Thoracic aorta (tissue), 2 donors: ENCODE data around the gene PTGR3. TPM values are rescaled to one million over a fixed set of nuclear protein-coding genes. Genes with fewer than 3 reads are reported as not detected.
A peak's percentile ranks its signal among the peaks of the same experiment; 100 is the strongest.

Experiments
- ATAC-seq: fragments of 150-250 bp; one replicate; pipeline ENCODE4 v1.8.0; 2017; ENCODE audit warnings: low read depth; ENCODE audit not compliant: insufficient number of reproducible peaks, low FRiP score
- DNase-seq: peaks from one replicate; pipeline ENCODE4 v3.0.0-alpha.2; 2020; ENCODE audit warnings: low spot score
- H3K27ac ChIP-seq, 2 donors: fragments of 200-600 bp; sonication (generic); 1 replicate in 1 of 2; 2 replicates in 1 of 2; pipeline ENCODE4 v1.5.1; 2016; ENCODE audit warnings: mild to moderate bottlenecking in 2 of 2, moderate library complexity in 2 of 2
- H3K27me3 ChIP-seq: fragments of 200-600 bp; sonication (generic); replicated peaks from 2 replicates; pipeline ENCODE4 v1.6.0; 2016; ENCODE audit warnings: mild to moderate bottlenecking; ENCODE audit not compliant: insufficient read depth
- H3K36me3 ChIP-seq: fragments of 200-600 bp; sonication (generic); one replicate; pipeline ENCODE4 v1.5.1; 2016
- H3K4me1 ChIP-seq, 2 donors: fragments of 200-600 bp; sonication (generic); 1 replicate in 1 of 2; 2 replicates in 1 of 2; pipeline versions ENCODE4 v1.5.1 to v1.6.0; 2016; ENCODE audit warnings: low read depth in 2 of 2, mild to moderate bottlenecking in 1 of 2; ENCODE audit not compliant: control insufficient read depth in 1 of 2
- H3K4me3 ChIP-seq: fragments of 200-600 bp; sonication (generic); 2 replicates; pipeline ENCODE4 v1.5.1; 2016; ENCODE audit warnings: mild to moderate bottlenecking
- H3K9me3 ChIP-seq: fragments of 200-600 bp; sonication (generic); 2 replicates; pipeline ENCODE4 v1.5.1; 2016
- total RNA-seq, 2 donors: library from RNA; depleted of rRNA; stranded (reverse); fragments of >200 nt; gene quantifications; one replicate each; pipeline versions ENCODE4 v1.1.0 to v1.2.3, GENCODE V29; 2016
- TF ChIP-seq, protein P1 (sequence below): fragments of 200-600 bp; sonication (generic); IDR thresholded peaks from one replicate; pipeline ENCODE4 v1.5.1; 2019; ENCODE audit warnings: antibody characterized with exemption

The PTGR3 gene
- total RNA-seq, 2 donors from 2014 or later, result 11.2 to 21.7 TPM

DNA sequence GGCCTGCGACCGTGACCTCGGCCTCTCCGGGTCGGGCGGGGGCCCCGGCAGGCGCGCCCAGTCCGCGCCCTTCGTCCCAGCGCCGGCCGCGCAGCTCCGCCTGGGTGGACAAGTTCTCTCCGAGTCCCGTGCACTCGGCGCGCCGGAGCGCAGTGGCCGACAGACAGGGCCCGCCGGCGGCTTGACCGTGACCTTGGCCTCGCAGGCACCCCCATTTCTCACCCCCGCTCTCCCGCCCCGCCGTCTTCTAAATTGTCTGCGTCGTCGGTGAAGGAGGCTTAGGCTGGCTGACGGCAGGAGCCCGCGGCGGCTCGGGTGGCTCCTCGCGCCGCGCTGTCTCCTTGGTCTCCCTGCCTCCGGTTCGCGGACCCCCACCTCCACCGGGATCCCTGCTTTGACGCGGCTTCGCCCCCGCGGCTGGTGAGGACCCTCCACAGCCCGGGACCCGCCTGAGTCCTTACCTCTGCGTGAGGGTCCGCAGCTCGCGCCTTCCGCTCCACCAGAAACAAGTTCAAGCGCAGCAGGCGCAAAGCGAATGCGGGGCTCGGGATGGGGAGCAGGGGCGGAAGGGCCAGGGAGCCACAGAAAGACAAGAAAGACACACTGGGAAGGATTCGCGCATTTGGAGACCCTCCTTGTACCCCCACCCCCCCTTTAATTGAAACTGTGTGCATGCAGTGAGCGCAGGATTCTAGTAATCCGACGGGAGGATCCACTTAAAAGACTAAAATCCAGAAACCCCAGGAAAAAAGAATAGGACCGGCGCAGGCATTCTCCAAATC is 4.0 kb downstream of the PTGR3 start:
- H3K27me3 ChIP-seq, result no peaks in the 10 kb centered on the region
- H3K4me1 ChIP-seq, result peaks cover 29 to 73% of the 10 kb centered on the region in 2 donors
- TF ChIP-seq, protein P1, sequence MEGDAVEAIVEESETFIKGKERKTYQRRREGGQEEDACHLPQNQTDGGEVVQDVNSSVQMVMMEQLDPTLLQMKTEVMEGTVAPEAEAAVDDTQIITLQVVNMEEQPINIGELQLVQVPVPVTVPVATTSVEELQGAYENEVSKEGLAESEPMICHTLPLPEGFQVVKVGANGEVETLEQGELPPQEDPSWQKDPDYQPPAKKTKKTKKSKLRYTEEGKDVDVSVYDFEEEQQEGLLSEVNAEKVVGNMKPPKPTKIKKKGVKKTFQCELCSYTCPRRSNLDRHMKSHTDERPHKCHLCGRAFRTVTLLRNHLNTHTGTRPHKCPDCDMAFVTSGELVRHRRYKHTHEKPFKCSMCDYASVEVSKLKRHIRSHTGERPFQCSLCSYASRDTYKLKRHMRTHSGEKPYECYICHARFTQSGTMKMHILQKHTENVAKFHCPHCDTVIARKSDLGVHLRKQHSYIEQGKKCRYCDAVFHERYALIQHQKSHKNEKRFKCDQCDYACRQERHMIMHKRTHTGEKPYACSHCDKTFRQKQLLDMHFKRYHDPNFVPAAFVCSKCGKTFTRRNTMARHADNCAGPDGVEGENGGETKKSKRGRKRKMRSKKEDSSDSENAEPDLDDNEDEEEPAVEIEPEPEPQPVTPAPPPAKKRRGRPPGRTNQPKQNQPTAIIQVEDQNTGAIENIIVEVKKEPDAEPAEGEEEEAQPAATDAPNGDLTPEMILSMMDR, result no peak
- peak overlapping the region; percentile 62 for H3K4me3 ChIP-seq
- no peak overlapping the region for H3K27ac ChIP-seq
- no peaks in the 10 kb centered on the region for H3K36me3 ChIP-seq
- no peak for DNase-seq
- no peak for ATAC-seq
- no peaks in the 10 kb centered on the region for H3K9me3 ChIP-seq

DNA sequence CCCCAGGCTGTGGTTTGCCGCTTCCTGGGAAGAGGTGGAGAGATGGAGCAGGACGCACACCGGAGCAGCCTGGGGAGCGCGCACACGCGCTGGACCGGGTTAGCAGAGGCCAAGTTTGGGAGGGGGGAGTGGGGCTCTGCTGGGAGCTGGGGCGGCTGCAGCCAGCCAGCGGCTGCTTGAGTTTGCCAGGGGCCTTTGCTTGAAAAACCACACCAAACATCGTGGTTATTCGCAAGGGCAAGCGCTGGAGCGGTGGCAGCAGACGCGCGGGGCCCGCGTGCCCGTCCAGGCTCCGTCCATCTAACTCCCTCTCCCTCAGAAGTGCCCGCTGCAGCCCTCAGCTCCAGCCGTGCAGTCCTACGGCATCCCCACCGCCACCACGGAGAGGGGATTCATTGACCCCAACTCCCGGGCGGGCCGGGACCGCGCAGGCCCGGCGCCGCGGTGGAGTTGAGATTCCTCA is 4.6 kb downstream of the PTGR3 start:
- H3K27me3 ChIP-seq, result no peaks in the 10 kb centered on the region
- DNase-seq (no peak), ATAC-seq (no peak)
- H3K27ac ChIP-seq, result no peak overlapping the region
- H3K9me3 ChIP-seq, result no peaks in the 10 kb centered on the region
- H3K4me3 ChIP-seq, result peak overlapping the region; percentile 62
- H3K36me3 ChIP-seq, result no peaks in the 10 kb centered on the region
- TF ChIP-seq, protein P1, result no peak
- peaks cover 29 to 72% of the 10 kb centered on the region in 2 donors for H3K4me1 ChIP-seq

DNA sequence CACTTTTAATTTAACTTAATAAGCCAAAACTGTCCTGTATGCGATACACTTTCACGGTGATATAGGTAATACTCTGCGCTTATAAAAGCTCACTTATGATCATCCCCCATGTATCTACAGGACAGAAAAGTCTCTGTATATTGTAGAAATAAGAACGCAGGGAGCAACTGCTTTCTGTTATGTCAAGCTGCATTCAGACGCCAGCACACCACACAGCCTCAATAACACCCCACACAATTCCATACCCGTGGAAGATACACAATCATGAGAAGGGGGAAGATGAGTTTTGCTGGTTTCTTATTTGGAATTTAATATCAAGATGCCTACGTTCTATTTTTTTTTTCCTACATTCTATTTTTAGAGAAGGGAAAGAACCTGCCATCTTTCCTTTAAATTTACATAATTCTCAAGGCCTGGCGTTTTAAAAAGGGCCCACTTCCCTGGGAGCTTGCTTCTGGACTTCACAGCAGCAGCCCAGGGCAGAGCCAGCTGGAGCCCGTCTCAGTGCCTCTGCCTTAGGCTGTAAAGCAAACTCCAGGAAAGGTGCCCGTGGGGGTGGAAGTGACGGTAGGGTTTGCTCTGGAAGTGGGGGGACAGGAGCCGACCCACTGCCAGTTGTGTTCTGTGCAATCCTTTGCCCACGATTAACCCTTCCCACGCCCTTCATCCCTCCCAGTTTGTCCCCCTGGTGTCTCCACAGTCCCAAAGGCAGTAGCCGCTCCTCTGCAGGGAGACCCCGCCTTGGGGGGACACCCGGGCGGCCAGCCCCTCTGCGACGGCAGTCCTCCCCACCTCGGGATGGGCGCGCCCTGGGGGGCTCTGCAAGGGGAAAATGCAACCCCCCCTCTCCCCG is 5.3 kb downstream of the PTGR3 start:
- no peaks in the 10 kb centered on the region for H3K36me3 ChIP-seq
- TF ChIP-seq, protein P1, result no peak
- no peaks in the 10 kb centered on the region for H3K27me3 ChIP-seq
- H3K4me1 ChIP-seq, result peaks cover 29 to 72% of the 10 kb centered on the region in 2 donors
- DNase-seq (no peak), ATAC-seq (no peak)
- peak overlapping the region; percentile 62 for H3K4me3 ChIP-seq
- H3K9me3 ChIP-seq, result no peaks in the 10 kb centered on the region
- no peak overlapping the region for H3K27ac ChIP-seq

DNA sequence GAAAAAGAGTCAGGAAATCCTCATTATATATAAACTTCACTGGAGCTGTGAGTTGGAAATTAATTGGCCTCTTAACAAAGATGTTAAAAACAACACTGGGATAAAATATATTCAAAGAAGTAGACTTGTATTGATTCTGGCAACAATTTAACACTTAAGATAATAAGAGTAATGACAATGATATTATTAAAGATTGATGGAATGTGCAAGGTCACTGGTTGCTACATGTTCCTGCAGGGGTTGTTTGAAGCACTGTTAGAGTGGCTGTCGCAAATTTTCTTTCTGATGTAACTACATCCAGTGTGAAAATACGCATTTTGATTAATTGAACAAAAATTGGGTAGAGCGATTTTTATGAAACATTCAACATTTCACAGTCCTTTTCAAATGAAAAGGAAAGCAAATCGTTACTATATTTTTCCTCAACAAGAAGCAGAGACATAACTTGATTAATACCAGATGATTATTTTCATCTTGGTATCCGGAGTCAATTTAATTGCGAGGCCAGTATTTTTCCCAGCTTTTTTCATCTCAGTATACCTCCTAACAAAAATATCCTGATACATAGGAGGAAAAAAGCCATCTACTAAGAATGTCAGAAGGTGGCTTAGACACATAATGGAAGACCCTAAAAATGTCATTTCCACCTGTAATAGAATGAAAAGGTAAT is 6.1 kb downstream of the PTGR3 start:
- H3K4me1 ChIP-seq, result peaks cover 29 to 71% of the 10 kb centered on the region in 2 donors
- H3K27me3 ChIP-seq, result no peaks in the 10 kb centered on the region
- no peak overlapping the region for H3K4me3 ChIP-seq
- H3K36me3 ChIP-seq, result no peaks in the 10 kb centered on the region
- no peak for ATAC-seq
- no peaks in the 10 kb centered on the region for H3K9me3 ChIP-seq
- DNase-seq, result no peak
- TF ChIP-seq, protein P1, result no peak
- no peak overlapping the region for H3K27ac ChIP-seq
